ENCODE measurements around the gene CNTNAP2.

- TF ChIP-seq EZH2 (conservative IDR thresholded peaks at IDR 0.05; ENCODE audit: low read depth, low read length) (no peak), ARHGAP35 (CRISPR knock-in tag; IDR thresholded peaks at IDR 0.05; ENCODE audit: borderline replicate concordance) (no peak), TARDBP (CRISPR knock-in tag; IDR thresholded peaks at IDR 0.05) (no peak), ZNF367 (CRISPR knock-in tag; IDR thresholded peaks at IDR 0.05; ENCODE audit: borderline replicate concordance) (no peak), MAFK (conservative IDR thresholded peaks at IDR 0.05 in 1 of 2, IDR thresholded peaks at IDR 0.05 in 1 of 2; ENCODE audit: low read length in 2 of 2) (no peak), POLR2AphosphoS5 (IDR thresholded peaks at IDR 0.05; ENCODE audit: low read depth, low read length) (no peak), KLF11 (CRISPR knock-in tag; IDR thresholded peaks at IDR 0.05) (no peak)
- TF ChIP-seq, protein P1, sequence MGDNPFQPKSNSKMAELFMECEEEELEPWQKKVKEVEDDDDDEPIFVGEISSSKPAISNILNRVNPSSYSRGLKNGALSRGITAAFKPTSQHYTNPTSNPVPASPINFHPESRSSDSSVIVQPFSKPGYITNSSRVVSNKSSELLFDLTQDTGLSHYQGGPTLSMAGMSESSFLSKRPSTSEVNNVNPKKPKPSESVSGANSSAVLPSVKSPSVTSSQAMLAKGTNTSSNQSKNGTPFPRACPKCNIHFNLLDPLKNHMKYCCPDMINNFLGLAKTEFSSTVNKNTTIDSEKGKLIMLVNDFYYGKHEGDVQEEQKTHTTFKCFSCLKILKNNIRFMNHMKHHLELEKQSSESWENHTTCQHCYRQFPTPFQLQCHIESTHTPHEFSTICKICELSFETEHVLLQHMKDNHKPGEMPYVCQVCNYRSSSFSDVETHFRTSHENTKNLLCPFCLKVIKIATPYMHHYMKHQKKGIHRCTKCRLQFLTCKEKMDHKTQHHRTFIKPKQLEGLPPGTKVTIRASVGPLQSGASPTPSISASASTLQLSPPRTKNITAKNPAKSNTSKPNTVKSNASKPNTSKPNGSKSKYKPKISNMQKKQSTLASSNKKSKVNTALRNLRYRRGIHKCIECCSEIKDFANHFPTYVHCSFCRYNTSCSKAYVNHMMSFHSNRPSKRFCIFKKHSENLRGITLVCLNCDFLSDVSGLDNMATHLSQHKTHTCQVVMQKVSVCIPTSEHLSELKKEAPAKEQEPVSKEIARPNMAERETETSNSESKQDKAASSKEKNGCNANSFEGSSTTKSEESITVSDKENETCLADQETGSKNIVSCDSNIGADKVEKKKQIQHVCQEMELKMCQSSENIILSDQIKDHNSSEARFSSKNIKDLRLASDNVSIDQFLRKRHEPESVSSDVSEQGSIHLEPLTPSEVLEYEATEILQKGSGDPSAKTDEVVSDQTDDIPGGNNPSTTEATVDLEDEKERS (CRISPR knock-in tag; IDR thresholded peaks at IDR 0.05): no peak
Observed at GRCh38 chr7:146736446-146737190, 620.0 kb downstream of the CNTNAP2 start.
